Thyroid gland (tissue), 4 donors: Measurements from ENCODE around the gene TRH.

ENCODE experiments used
- CTCF ChIP-seq, 6 experiments: fragments of 200-600 bp in 3 of 6; fragments of 450-650 bp in 3 of 6; sonication (generic) in 3 of 6; IDR thresholded peaks; one replicate each; pipeline ENCODE4 v1.5.1; 2016 to 2019; ENCODE audit warnings: antibody characterized with exemption in 6 of 6, mild to moderate bottlenecking in 2 of 6, inconsistent platforms in 1 of 6, moderate library complexity in 1 of 6
- POLR2A ChIP-seq, 2 donors: fragments of 450-650 bp; IDR thresholded peaks; one replicate each; pipeline ENCODE4 v1.6.1; 2017; ENCODE audit warnings: antibody characterized with exemption in 2 of 2, mild to moderate bottlenecking in 2 of 2, moderate library complexity in 1 of 2

- no peak for TF ChIP-seq POLR2A (IDR thresholded peaks at IDR 0.05)
- no peak for TF ChIP-seq CTCF (IDR thresholded peaks at IDR 0.05)
Measured at GRCh38 chr3:129929383-129929782, 45.1 kb upstream of the TRH start.
